Measurements from ENCODE around the gene NTN1. TPM values are rescaled to one million over a fixed set of nuclear protein-coding genes. Genes with fewer than 3 reads are reported as not detected.
"Not testable (repeated sequence)": the region's sequence is repeated elsewhere in the genome, so short reads cannot be mapped to it uniquely, and the experiment has no call there.

Gene NTN1
- total RNA-seq, 2 donors from 2014 or later = 0.63 to 0.87 TPM

GRCh38 chr17:9071811-9072498 is 50.6 kb downstream of the NTN1 start:
- Mint-ChIP-seq H3K4me1 (no peaks in the 10 kb centered on the region), H3K4me3 (no peak overlapping the region), H3K9me3 (no peaks in the 10 kb centered on the region), H3K27ac (no peak overlapping the region), H3K27me3 (peaks cover 8% of the 10 kb centered on the region), H3K36me3 (ENCODE audit: low read depth) (no peaks in the 10 kb centered on the region)
- no peak for ATAC-seq (replicated peaks)

- ATAC-seq (replicated peaks) = no peak
- no peaks in the 10 kb centered on the region for H3K36me3 Mint-ChIP-seq (ENCODE audit: low read depth)
- no peaks in the 10 kb centered on the region for H3K4me1 Mint-ChIP-seq
- no peak overlapping the region for H3K4me3 Mint-ChIP-seq
- H3K9me3 Mint-ChIP-seq = no peaks in the 10 kb centered on the region
- peaks cover 6% of the 10 kb centered on the region for H3K27me3 Mint-ChIP-seq
- no peak overlapping the region for H3K27ac Mint-ChIP-seq
These were observed 51.5 kb downstream of the NTN1 start for GRCh38 chr17:9072696-9073339.

GRCh38 chr17:9074131-9074530 is 52.8 kb downstream of the NTN1 start:
- Mint-ChIP-seq H3K4me1 (no peaks in the 10 kb centered on the region), H3K27me3 (peaks cover 6% of the 10 kb centered on the region), H3K4me3 (no peak overlapping the region), H3K9me3 (no peaks in the 10 kb centered on the region), H3K36me3 (ENCODE audit: low read depth) (no peaks in the 10 kb centered on the region), H3K27ac (no peak overlapping the region)
- no peak for ATAC-seq (replicated peaks)

- Mint-ChIP-seq H3K27me3 (no peaks in the 10 kb centered on the region), H3K4me1 (no peaks in the 10 kb centered on the region), H3K9me3 (peaks cover 4% of the 10 kb centered on the region), H3K27ac (peak overlapping the region; percentile 32), H3K4me3 (no peak overlapping the region), H3K36me3 (ENCODE audit: low read depth) (no peaks in the 10 kb centered on the region)
- ATAC-seq (replicated peaks) = no peak
These were observed 58.3 kb downstream of the NTN1 start for GRCh38 chr17:9079461-9080103.

- Mint-ChIP-seq H3K27me3 (no peaks in the 10 kb centered on the region), H3K27ac (peak overlapping the region; percentile 32), H3K4me1 (no peaks in the 10 kb centered on the region), H3K9me3 (peaks cover 4% of the 10 kb centered on the region), H3K36me3 (ENCODE audit: low read depth) (no peaks in the 10 kb centered on the region), H3K4me3 (no peak overlapping the region)
- ATAC-seq (replicated peaks) = no peak
These were observed 59.1 kb downstream of the NTN1 start for GRCh38 chr17:9080296-9080914.

- Mint-ChIP-seq H3K9me3 (peaks cover 4% of the 10 kb centered on the region), H3K4me3 (no peak overlapping the region), H3K36me3 (ENCODE audit: low read depth) (no peaks in the 10 kb centered on the region), H3K27ac (no peak overlapping the region), H3K4me1 (no peaks in the 10 kb centered on the region), H3K27me3 (no peaks in the 10 kb centered on the region)
- ATAC-seq (replicated peaks) = no peak
These were observed 59.7 kb downstream of the NTN1 start for GRCh38 chr17:9080983-9081382.

- Mint-ChIP-seq H3K9me3 (no peaks in the 10 kb centered on the region), H3K4me3 (no peak overlapping the region), H3K4me1 (no peaks in the 10 kb centered on the region), H3K36me3 (ENCODE audit: low read depth) (no peaks in the 10 kb centered on the region), H3K27ac (no peak overlapping the region), H3K27me3 (no peaks in the 10 kb centered on the region)
- ATAC-seq (replicated peaks) = no peak
These were observed 65.3 kb downstream of the NTN1 start for GRCh38 chr17:9086577-9086976.

GRCh38 chr17:9087921-9088320 is 66.6 kb downstream of the NTN1 start:
- Mint-ChIP-seq H3K9me3 (no peaks in the 10 kb centered on the region), H3K27ac (no peak overlapping the region), H3K4me3 (no peak overlapping the region), H3K27me3 (no peaks in the 10 kb centered on the region), H3K4me1 (no peaks in the 10 kb centered on the region), H3K36me3 (ENCODE audit: low read depth) (no peaks in the 10 kb centered on the region)
- no peak for ATAC-seq (replicated peaks)

- H3K4me3 Mint-ChIP-seq = no peak overlapping the region
- no peaks in the 10 kb centered on the region for H3K9me3 Mint-ChIP-seq
- no peak overlapping the region for H3K27ac Mint-ChIP-seq
- no peaks in the 10 kb centered on the region for H3K27me3 Mint-ChIP-seq
- ATAC-seq (replicated peaks) = no peak
- H3K36me3 Mint-ChIP-seq (ENCODE audit: low read depth) = no peaks in the 10 kb centered on the region
- no peaks in the 10 kb centered on the region for H3K4me1 Mint-ChIP-seq
These were observed 69.4 kb downstream of the NTN1 start for GRCh38 chr17:9090641-9091096.

GRCh38 chr17:9094193-9094592 is 72.9 kb downstream of the NTN1 start:
- no peak overlapping the region for H3K27ac Mint-ChIP-seq

GRCh38 chr17:9095390-9095789 is 74.1 kb downstream of the NTN1 start:
- Mint-ChIP-seq H3K36me3 (ENCODE audit: low read depth) (no peaks in the 10 kb centered on the region), H3K4me3 (no peak overlapping the region), H3K27me3 (peaks cover 14% of the 10 kb centered on the region), H3K27ac (no peak overlapping the region), H3K9me3 (no peaks in the 10 kb centered on the region), H3K4me1 (no peaks in the 10 kb centered on the region)
- ATAC-seq (replicated peaks) = no peak

More at GRCh38 chr17:9094193-9094592, 72.9 kb downstream of the NTN1 start:
- Mint-ChIP-seq H3K9me3 (no peaks in the 10 kb centered on the region), H3K4me1 (no peaks in the 10 kb centered on the region), H3K36me3 (ENCODE audit: low read depth) (no peaks in the 10 kb centered on the region), H3K27me3 (peaks cover 9% of the 10 kb centered on the region), H3K4me3 (no peak overlapping the region)
- ATAC-seq (replicated peaks) = no peak

GRCh38 chr17:9098242-9098825 is 77.0 kb downstream of the NTN1 start:
- Mint-ChIP-seq H3K36me3 (ENCODE audit: low read depth) (no peaks in the 10 kb centered on the region), H3K27ac (no peak overlapping the region), H3K27me3 (peaks cover 26% of the 10 kb centered on the region), H3K9me3 (peaks cover 4% of the 10 kb centered on the region), H3K4me3 (no peak overlapping the region), H3K4me1 (no peaks in the 10 kb centered on the region)
- no peak for ATAC-seq (replicated peaks)

GRCh38 chr17:9101356-9101755 is 80.0 kb downstream of the NTN1 start:
- Mint-ChIP-seq H3K27ac (no peak overlapping the region), H3K4me1 (no peaks in the 10 kb centered on the region), H3K4me3 (no peak overlapping the region), H3K27me3 (peaks cover 29% of the 10 kb centered on the region), H3K9me3 (peaks cover 4% of the 10 kb centered on the region), H3K36me3 (ENCODE audit: low read depth) (no peaks in the 10 kb centered on the region)
- no peak for ATAC-seq (replicated peaks)

GRCh38 chr17:9103193-9103592 is 81.9 kb downstream of the NTN1 start:
- H3K4me1 Mint-ChIP-seq; H3K4me3 Mint-ChIP-seq; H3K9me3 Mint-ChIP-seq; H3K36me3 Mint-ChIP-seq (ENCODE audit: low read depth); H3K27ac Mint-ChIP-seq; ATAC-seq (replicated peaks): not testable (repeated sequence)
- peaks cover 23% of the 10 kb centered on the region for H3K27me3 Mint-ChIP-seq
